ENCODE results near the gene DUS2. TPM values are rescaled to one million over a fixed set of nuclear protein-coding genes. Genes with fewer than 3 reads are reported as not detected.

Gene DUS2
- total RNA-seq, 1 donor from 2014 or later, result 24.1 TPM

GRCh38 chr16:68046106-68046505 is 23.0 kb downstream of the DUS2 start:
- H3K36me3 Mint-ChIP-seq, result peaks cover 8% of the 10 kb centered on the region
- DNase-seq (ENCODE audit: extremely low spot score, unreplicated experiment), result no peak
- no peak overlapping the region for H3K4me3 Mint-ChIP-seq
- H3K9me3 Mint-ChIP-seq, result no peaks in the 10 kb centered on the region
- H3K27ac Mint-ChIP-seq, result no peak overlapping the region
- TF ChIP-seq, protein P1, sequence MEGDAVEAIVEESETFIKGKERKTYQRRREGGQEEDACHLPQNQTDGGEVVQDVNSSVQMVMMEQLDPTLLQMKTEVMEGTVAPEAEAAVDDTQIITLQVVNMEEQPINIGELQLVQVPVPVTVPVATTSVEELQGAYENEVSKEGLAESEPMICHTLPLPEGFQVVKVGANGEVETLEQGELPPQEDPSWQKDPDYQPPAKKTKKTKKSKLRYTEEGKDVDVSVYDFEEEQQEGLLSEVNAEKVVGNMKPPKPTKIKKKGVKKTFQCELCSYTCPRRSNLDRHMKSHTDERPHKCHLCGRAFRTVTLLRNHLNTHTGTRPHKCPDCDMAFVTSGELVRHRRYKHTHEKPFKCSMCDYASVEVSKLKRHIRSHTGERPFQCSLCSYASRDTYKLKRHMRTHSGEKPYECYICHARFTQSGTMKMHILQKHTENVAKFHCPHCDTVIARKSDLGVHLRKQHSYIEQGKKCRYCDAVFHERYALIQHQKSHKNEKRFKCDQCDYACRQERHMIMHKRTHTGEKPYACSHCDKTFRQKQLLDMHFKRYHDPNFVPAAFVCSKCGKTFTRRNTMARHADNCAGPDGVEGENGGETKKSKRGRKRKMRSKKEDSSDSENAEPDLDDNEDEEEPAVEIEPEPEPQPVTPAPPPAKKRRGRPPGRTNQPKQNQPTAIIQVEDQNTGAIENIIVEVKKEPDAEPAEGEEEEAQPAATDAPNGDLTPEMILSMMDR (conservative IDR thresholded peaks at IDR 0.05), result no peak
- H3K4me1 Mint-ChIP-seq (ENCODE audit: unreplicated experiment), result no peaks in the 10 kb centered on the region
- H3K27me3 Mint-ChIP-seq, result no peaks in the 10 kb centered on the region

- Mint-ChIP-seq H3K4me3 (no peak overlapping the region), H3K9me3 (no peaks in the 10 kb centered on the region), H3K36me3 (peaks cover 8% of the 10 kb centered on the region), H3K27ac (no peak overlapping the region), H3K4me1 (ENCODE audit: unreplicated experiment) (no peaks in the 10 kb centered on the region), H3K27me3 (no peaks in the 10 kb centered on the region)
- DNase-seq (ENCODE audit: extremely low spot score, unreplicated experiment), result no peak
- TF ChIP-seq, protein P1 (conservative IDR thresholded peaks at IDR 0.05), result no peak
Observed at GRCh38 chr16:68047987-68048386, 24.9 kb downstream of the DUS2 start.

GRCh38 chr16:68049449-68049848 is 26.4 kb downstream of the DUS2 start:
- no peaks in the 10 kb centered on the region for H3K27me3 Mint-ChIP-seq
- TF ChIP-seq, protein P1 (conservative IDR thresholded peaks at IDR 0.05), result no peak
- no peaks in the 10 kb centered on the region for H3K9me3 Mint-ChIP-seq
- no peak overlapping the region for H3K27ac Mint-ChIP-seq
- peaks cover 13% of the 10 kb centered on the region for H3K36me3 Mint-ChIP-seq
- no peak for DNase-seq (ENCODE audit: extremely low spot score, unreplicated experiment)
- H3K4me1 Mint-ChIP-seq (ENCODE audit: unreplicated experiment), result no peaks in the 10 kb centered on the region
- H3K4me3 Mint-ChIP-seq, result no peak overlapping the region

- no peaks in the 10 kb centered on the region for H3K4me1 Mint-ChIP-seq (ENCODE audit: unreplicated experiment)
- H3K4me3 Mint-ChIP-seq, result no peak overlapping the region
- no peaks in the 10 kb centered on the region for H3K27me3 Mint-ChIP-seq
- H3K36me3 Mint-ChIP-seq, result peaks cover 8% of the 10 kb centered on the region
- TF ChIP-seq, protein P1 (conservative IDR thresholded peaks at IDR 0.05), result no peak
- DNase-seq (ENCODE audit: extremely low spot score, unreplicated experiment), result no peak
- no peaks in the 10 kb centered on the region for H3K9me3 Mint-ChIP-seq
- H3K27ac Mint-ChIP-seq, result no peak overlapping the region
Observed at GRCh38 chr16:68055395-68055794, 32.3 kb downstream of the DUS2 start.

DNA sequence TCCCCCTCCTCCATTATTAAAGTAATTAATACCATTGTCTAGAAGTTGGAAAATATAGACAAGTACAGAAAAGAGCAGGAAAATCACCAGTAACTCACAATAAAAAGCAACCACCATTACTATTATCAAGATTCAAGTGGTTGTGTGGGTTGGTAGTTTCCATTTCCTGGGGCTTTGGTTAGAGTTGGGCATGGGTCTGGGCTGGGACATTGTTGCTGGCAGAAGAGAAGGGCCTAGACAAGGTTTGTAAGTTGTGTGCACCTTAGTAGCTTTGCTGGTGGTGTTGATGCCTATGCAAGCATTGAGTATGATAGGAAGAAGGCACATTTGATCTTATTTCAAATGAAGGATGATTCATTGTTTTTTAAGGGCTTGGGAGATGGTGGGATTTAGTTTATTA is 36.7 kb downstream of the DUS2 start:
- DNase-seq (ENCODE audit: extremely low spot score, unreplicated experiment), result no peak
- Mint-ChIP-seq H3K4me3 (no peak overlapping the region), H3K4me1 (ENCODE audit: unreplicated experiment) (peaks cover 2% of the 10 kb centered on the region), H3K9me3 (no peaks in the 10 kb centered on the region), H3K27ac (peak overlapping the region; percentile 10), H3K27me3 (no peaks in the 10 kb centered on the region), H3K36me3 (peaks cover 7% of the 10 kb centered on the region)
- TF ChIP-seq, protein P1 (conservative IDR thresholded peaks at IDR 0.05), result no peak

- Mint-ChIP-seq H3K27me3 (no peaks in the 10 kb centered on the region), H3K9me3 (no peaks in the 10 kb centered on the region), H3K4me1 (ENCODE audit: unreplicated experiment) (peaks cover 6% of the 10 kb centered on the region), H3K27ac (no peak overlapping the region), H3K4me3 (no peak overlapping the region), H3K36me3 (peaks cover 8% of the 10 kb centered on the region)
- TF ChIP-seq, protein P1 (conservative IDR thresholded peaks at IDR 0.05), result no peak
- DNase-seq (ENCODE audit: extremely low spot score, unreplicated experiment), result no peak
Observed at GRCh38 chr16:68061396-68061795, 38.3 kb downstream of the DUS2 start.
